ENCODE data around the gene COL6A3.

DNA sequence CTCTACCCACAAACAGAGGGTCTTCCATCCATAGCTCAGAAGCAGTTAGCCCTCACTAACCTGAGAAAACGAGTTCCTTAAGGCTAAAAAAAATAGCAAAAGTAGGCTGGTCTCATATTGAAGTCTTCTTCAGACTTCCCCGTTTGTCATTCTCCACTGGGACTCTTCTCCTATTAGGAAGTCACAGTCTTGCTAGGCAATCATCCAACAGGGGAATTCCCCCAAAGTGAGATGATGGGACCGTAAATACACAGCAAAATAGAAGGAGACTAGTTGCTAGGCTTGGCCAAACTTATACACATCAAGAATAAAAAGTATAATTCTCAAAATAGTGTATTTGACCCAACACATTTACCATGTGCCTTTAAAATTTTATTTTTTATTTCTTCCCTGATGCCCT lies 34.3 kb downstream of the COL6A3 start:
- no peak for TF ChIP-seq EZH2 (IDR thresholded peaks at IDR 0.05; ENCODE audit: low read depth)
- TF ChIP-seq, protein P1, sequence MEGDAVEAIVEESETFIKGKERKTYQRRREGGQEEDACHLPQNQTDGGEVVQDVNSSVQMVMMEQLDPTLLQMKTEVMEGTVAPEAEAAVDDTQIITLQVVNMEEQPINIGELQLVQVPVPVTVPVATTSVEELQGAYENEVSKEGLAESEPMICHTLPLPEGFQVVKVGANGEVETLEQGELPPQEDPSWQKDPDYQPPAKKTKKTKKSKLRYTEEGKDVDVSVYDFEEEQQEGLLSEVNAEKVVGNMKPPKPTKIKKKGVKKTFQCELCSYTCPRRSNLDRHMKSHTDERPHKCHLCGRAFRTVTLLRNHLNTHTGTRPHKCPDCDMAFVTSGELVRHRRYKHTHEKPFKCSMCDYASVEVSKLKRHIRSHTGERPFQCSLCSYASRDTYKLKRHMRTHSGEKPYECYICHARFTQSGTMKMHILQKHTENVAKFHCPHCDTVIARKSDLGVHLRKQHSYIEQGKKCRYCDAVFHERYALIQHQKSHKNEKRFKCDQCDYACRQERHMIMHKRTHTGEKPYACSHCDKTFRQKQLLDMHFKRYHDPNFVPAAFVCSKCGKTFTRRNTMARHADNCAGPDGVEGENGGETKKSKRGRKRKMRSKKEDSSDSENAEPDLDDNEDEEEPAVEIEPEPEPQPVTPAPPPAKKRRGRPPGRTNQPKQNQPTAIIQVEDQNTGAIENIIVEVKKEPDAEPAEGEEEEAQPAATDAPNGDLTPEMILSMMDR (conservative IDR thresholded peaks at IDR 0.05), result no peak

All from PC-9 (cell line).